DMS153 (cell line): ENCODE data around the gene SLC66A2.
A peak's percentile ranks its signal among the peaks of the same experiment; 100 is the strongest.

ENCODE experiments used
- DNase-seq: peaks from one replicate; lab custom pipeline; 2025; lab: John Stamatoyannopoulos, UW

Gene SLC66A2

GRCh38 chr18:79970419-79971133 lies 19.1 kb upstream of the SLC66A2 start:
- DNase-seq, result no peak

- peak; percentile 49 for DNase-seq
Measured at GRCh38 chr18:79965119-79965902, 13.9 kb upstream of the SLC66A2 start.

- peak; percentile 15 for DNase-seq
Measured at GRCh38 chr18:79964330-79965118, 13.1 kb upstream of the SLC66A2 start, which contains the start of gene HSBP1L1. TSS of gene HSBP1L1 (plus strand) at chr18:79964643. CDS start at chr18:79964736, 93 bp downstream.

- no peak for DNase-seq
Measured at GRCh38 chr18:79963658-79964329, 12.3 kb upstream of the SLC66A2 start.

GRCh38 chr18:79962835-79963657 lies 11.6 kb upstream of the SLC66A2 start:
- DNase-seq, result no peak

- no peak for DNase-seq
Measured at GRCh38 chr18:79962311-79962710, 10.9 kb upstream of the SLC66A2 start.

- no peak for DNase-seq
Measured at GRCh38 chr18:79961527-79962291, 10.3 kb upstream of the SLC66A2 start.

- DNase-seq, result no peak
Measured at GRCh38 chr18:79960921-79961526, 9.6 kb upstream of the SLC66A2 start.

GRCh38 chr18:79960161-79960801 lies 8.8 kb upstream of the SLC66A2 start:
- DNase-seq, result peak; percentile 83

GRCh38 chr18:79958981-79959380 lies 7.5 kb upstream of the SLC66A2 start:
- DNase-seq, result no peak

- no peak for DNase-seq
Measured at GRCh38 chr18:79956276-79956675, 4.8 kb upstream of the SLC66A2 start.

GRCh38 chr18:79955302-79956075 lies 4.0 kb upstream of the SLC66A2 start:
- DNase-seq, result no peak

GRCh38 chr18:79954791-79955190 lies 3.3 kb upstream of the SLC66A2 start:
- no peak for DNase-seq

- DNase-seq, result no peak
Measured at GRCh38 chr18:79953971-79954651, 2.7 kb upstream of the SLC66A2 start.

- DNase-seq, result peak; percentile 30
Measured at GRCh38 chr18:79952996-79953559, 1.6 kb upstream of the SLC66A2 start.

- no peak for DNase-seq
Measured at GRCh38 chr18:79952456-79952995, 1.1 kb upstream of the SLC66A2 start.
